Gastroesophageal sphincter (tissue), 3 donors: ENCODE data around the gene CTTN.

Source experiments
- EP300 ChIP-seq: sonication (generic); formaldehyde crosslinking; IDR thresholded peaks from one replicate; pipeline ENCODE4 v1.6.1; 2017; ENCODE audit warnings: antibody characterized with exemption, mild to moderate bottlenecking
- POLR2A ChIP-seq, 2 donors: fragments of 450-650 bp; IDR thresholded peaks; one replicate each; pipeline ENCODE4 v1.6.1; 2017; ENCODE audit warnings: antibody characterized with exemption in 2 of 2, mild to moderate bottlenecking in 2 of 2, moderate library complexity in 1 of 2
- TF ChIP-seq, protein P1 (sequence below), 4 experiments: fragments of 200-600 bp in 2 of 4; fragments of 450-650 bp in 2 of 4; sonication (generic) in 1 of 4; IDR thresholded peaks; one replicate each; pipeline ENCODE4 v1.5.1; 2017 to 2019; ENCODE audit warnings: antibody characterized with exemption in 4 of 4, mild to moderate bottlenecking in 2 of 4, moderate library complexity in 2 of 4

- TF ChIP-seq, protein P1, sequence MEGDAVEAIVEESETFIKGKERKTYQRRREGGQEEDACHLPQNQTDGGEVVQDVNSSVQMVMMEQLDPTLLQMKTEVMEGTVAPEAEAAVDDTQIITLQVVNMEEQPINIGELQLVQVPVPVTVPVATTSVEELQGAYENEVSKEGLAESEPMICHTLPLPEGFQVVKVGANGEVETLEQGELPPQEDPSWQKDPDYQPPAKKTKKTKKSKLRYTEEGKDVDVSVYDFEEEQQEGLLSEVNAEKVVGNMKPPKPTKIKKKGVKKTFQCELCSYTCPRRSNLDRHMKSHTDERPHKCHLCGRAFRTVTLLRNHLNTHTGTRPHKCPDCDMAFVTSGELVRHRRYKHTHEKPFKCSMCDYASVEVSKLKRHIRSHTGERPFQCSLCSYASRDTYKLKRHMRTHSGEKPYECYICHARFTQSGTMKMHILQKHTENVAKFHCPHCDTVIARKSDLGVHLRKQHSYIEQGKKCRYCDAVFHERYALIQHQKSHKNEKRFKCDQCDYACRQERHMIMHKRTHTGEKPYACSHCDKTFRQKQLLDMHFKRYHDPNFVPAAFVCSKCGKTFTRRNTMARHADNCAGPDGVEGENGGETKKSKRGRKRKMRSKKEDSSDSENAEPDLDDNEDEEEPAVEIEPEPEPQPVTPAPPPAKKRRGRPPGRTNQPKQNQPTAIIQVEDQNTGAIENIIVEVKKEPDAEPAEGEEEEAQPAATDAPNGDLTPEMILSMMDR (IDR thresholded peaks at IDR 0.05), result no peak
- TF ChIP-seq POLR2A (IDR thresholded peaks at IDR 0.05) (no peak), EP300 (no peak)
Measured at GRCh38 chr11:70402685-70403084, 4.4 kb downstream of the CTTN start.
